ENCODE measurements around the gene GPHB5.

Gene GPHB5

GRCh38 chr14:63300854-63301253, 17.9 kb downstream of the GPHB5 start:
- H3K27me3 ChIP-seq (ENCODE audit: insufficient read depth, low read length, poor library complexity), result no peaks in the 10 kb centered on the region
- 100% methylated on average over 2 of the region's 2 CpGs for WGBS (ENCODE audit: extremely low coverage, insufficient coverage, low lambda C conversion rate)
- H3K56ac ChIP-seq (ENCODE audit: low read length), result no peak overlapping the region
- no peak overlapping the region for H3K4me2 ChIP-seq (ENCODE audit: low read length)
- no peak overlapping the region for H2AK5ac ChIP-seq (ENCODE audit: low read length)
- no peak overlapping the region for H4K5ac ChIP-seq (ENCODE audit: low read length)
- H3K23ac ChIP-seq (ENCODE audit: low read length), result no peak overlapping the region
- no peak overlapping the region for H2BK5ac ChIP-seq (ENCODE audit: low read length)
- H3K18ac ChIP-seq (ENCODE audit: low read length), result no peak overlapping the region
- H3K4me1 ChIP-seq (ENCODE audit: control insufficient read depth, low read depth, low read length), result no peaks in the 10 kb centered on the region
- no peak overlapping the region for H3K9ac ChIP-seq (ENCODE audit: low read length)
- no peak overlapping the region for H3K4ac ChIP-seq (ENCODE audit: low read depth, low read length)
- H3K79me1 ChIP-seq (ENCODE audit: low read length), result no peaks in the 10 kb centered on the region
- H3K27ac ChIP-seq (ENCODE audit: low read depth, low read length), result no peak overlapping the region
- H2BK120ac ChIP-seq (ENCODE audit: low read depth, low read length), result no peak overlapping the region
- no peaks in the 10 kb centered on the region for H3K36me3 ChIP-seq (ENCODE audit: control insufficient read depth, insufficient read depth, low read length)
- no peak overlapping the region for H3K4me3 ChIP-seq (ENCODE audit: low read length)
- no peak overlapping the region for H2BK15ac ChIP-seq (replicated peaks; ENCODE audit: low read depth)
- H3K79me2 ChIP-seq (ENCODE audit: control insufficient read depth, insufficient read depth, low read length), result no peaks in the 10 kb centered on the region
- H4K8ac ChIP-seq (ENCODE audit: low read depth, low read length), result no peak overlapping the region
- DNase-seq, result no peak

GRCh38 chr14:63299351-63300110, 19.2 kb downstream of the GPHB5 start:
- no peak overlapping the region for H2BK5ac ChIP-seq (ENCODE audit: low read length)
- H3K23ac ChIP-seq (ENCODE audit: low read length), result no peak overlapping the region
- no peaks in the 10 kb centered on the region for H3K36me3 ChIP-seq (ENCODE audit: control insufficient read depth, insufficient read depth, low read length)
- no peaks in the 10 kb centered on the region for H3K27me3 ChIP-seq (ENCODE audit: insufficient read depth, low read length, poor library complexity)
- no CpG with 5 or more reads among the region's 6 CpGs for WGBS (ENCODE audit: extremely low coverage, insufficient coverage, low lambda C conversion rate)
- H3K79me1 ChIP-seq (ENCODE audit: low read length), result no peaks in the 10 kb centered on the region
- no peak overlapping the region for H3K4ac ChIP-seq (ENCODE audit: low read depth, low read length)
- no peaks in the 10 kb centered on the region for H3K4me1 ChIP-seq (ENCODE audit: control insufficient read depth, low read depth, low read length)
- DNase-seq, result no peak
- H2BK15ac ChIP-seq (replicated peaks; ENCODE audit: low read depth), result no peak overlapping the region
- no peak overlapping the region for H3K4me3 ChIP-seq (ENCODE audit: low read length)
- no peak overlapping the region for H3K4me2 ChIP-seq (ENCODE audit: low read length)
- no peak overlapping the region for H4K5ac ChIP-seq (ENCODE audit: low read length)
- no peak overlapping the region for H3K27ac ChIP-seq (ENCODE audit: low read depth, low read length)
- no peak overlapping the region for H3K9ac ChIP-seq (ENCODE audit: low read length)
- no peak overlapping the region for H2AK5ac ChIP-seq (ENCODE audit: low read length)
- no peak overlapping the region for H2BK120ac ChIP-seq (ENCODE audit: low read depth, low read length)
- H3K18ac ChIP-seq (ENCODE audit: low read length), result no peak overlapping the region
- H4K8ac ChIP-seq (ENCODE audit: low read depth, low read length), result no peak overlapping the region
- no peak overlapping the region for H3K56ac ChIP-seq (ENCODE audit: low read length)
- no peaks in the 10 kb centered on the region for H3K79me2 ChIP-seq (ENCODE audit: control insufficient read depth, insufficient read depth, low read length)

GRCh38 chr14:63297372-63298063, 21.2 kb downstream of the GPHB5 start:
- H3K36me3 ChIP-seq (ENCODE audit: control insufficient read depth, insufficient read depth, low read length), result no peaks in the 10 kb centered on the region
- no peak overlapping the region for H3K23ac ChIP-seq (ENCODE audit: low read length)
- no peaks in the 10 kb centered on the region for H3K4me1 ChIP-seq (ENCODE audit: control insufficient read depth, low read depth, low read length)
- no peak overlapping the region for H3K9ac ChIP-seq (ENCODE audit: low read length)
- no peak overlapping the region for H2BK15ac ChIP-seq (replicated peaks; ENCODE audit: low read depth)
- WGBS (ENCODE audit: extremely low coverage, insufficient coverage, low lambda C conversion rate), result no CpG with 5 or more reads among the region's 4 CpGs
- H4K5ac ChIP-seq (ENCODE audit: low read length), result no peak overlapping the region
- H2BK5ac ChIP-seq (ENCODE audit: low read length), result no peak overlapping the region
- no peak overlapping the region for H3K56ac ChIP-seq (ENCODE audit: low read length)
- peak; percentile 15 for DNase-seq
- H3K18ac ChIP-seq (ENCODE audit: low read length), result no peak overlapping the region
- no peaks in the 10 kb centered on the region for H3K79me2 ChIP-seq (ENCODE audit: control insufficient read depth, insufficient read depth, low read length)
- H3K4me3 ChIP-seq (ENCODE audit: low read length), result no peak overlapping the region
- no peaks in the 10 kb centered on the region for H3K27me3 ChIP-seq (ENCODE audit: insufficient read depth, low read length, poor library complexity)
- no peaks in the 10 kb centered on the region for H3K79me1 ChIP-seq (ENCODE audit: low read length)
- no peak overlapping the region for H3K4me2 ChIP-seq (ENCODE audit: low read length)
- H3K4ac ChIP-seq (ENCODE audit: low read depth, low read length), result no peak overlapping the region
- H2AK5ac ChIP-seq (ENCODE audit: low read length), result no peak overlapping the region
- H3K27ac ChIP-seq (ENCODE audit: low read depth, low read length), result no peak overlapping the region
- no peak overlapping the region for H4K8ac ChIP-seq (ENCODE audit: low read depth, low read length)
- H2BK120ac ChIP-seq (ENCODE audit: low read depth, low read length), result no peak overlapping the region

GRCh38 chr14:63296060-63296563, 22.6 kb downstream of the GPHB5 start:
- H3K56ac ChIP-seq (ENCODE audit: low read length), result no peak overlapping the region
- H3K9ac ChIP-seq (ENCODE audit: low read length), result no peak overlapping the region
- no peak overlapping the region for H2AK5ac ChIP-seq (ENCODE audit: low read length)
- H2BK15ac ChIP-seq (replicated peaks; ENCODE audit: low read depth), result no peak overlapping the region
- H3K23ac ChIP-seq (ENCODE audit: low read length), result no peak overlapping the region
- H3K27ac ChIP-seq (ENCODE audit: low read depth, low read length), result no peak overlapping the region
- no peak for DNase-seq
- no peaks in the 10 kb centered on the region for H3K36me3 ChIP-seq (ENCODE audit: control insufficient read depth, insufficient read depth, low read length)
- H3K4ac ChIP-seq (ENCODE audit: low read depth, low read length), result no peak overlapping the region
- no peak overlapping the region for H3K4me3 ChIP-seq (ENCODE audit: low read length)
- H4K8ac ChIP-seq (ENCODE audit: low read depth, low read length), result no peak overlapping the region
- H2BK5ac ChIP-seq (ENCODE audit: low read length), result no peak overlapping the region
- H3K79me1 ChIP-seq (ENCODE audit: low read length), result no peaks in the 10 kb centered on the region
- H2BK120ac ChIP-seq (ENCODE audit: low read depth, low read length), result no peak overlapping the region
- no peak overlapping the region for H3K4me2 ChIP-seq (ENCODE audit: low read length)
- H4K5ac ChIP-seq (ENCODE audit: low read length), result no peak overlapping the region
- no peak overlapping the region for H3K18ac ChIP-seq (ENCODE audit: low read length)
- no CpG with 5 or more reads among the region's 6 CpGs for WGBS (ENCODE audit: extremely low coverage, insufficient coverage, low lambda C conversion rate)
- H3K4me1 ChIP-seq (ENCODE audit: control insufficient read depth, low read depth, low read length), result no peaks in the 10 kb centered on the region
- H3K27me3 ChIP-seq (ENCODE audit: insufficient read depth, low read length, poor library complexity), result no peaks in the 10 kb centered on the region
- H3K79me2 ChIP-seq (ENCODE audit: control insufficient read depth, insufficient read depth, low read length), result no peaks in the 10 kb centered on the region

GRCh38 chr14:63295231-63295685, 23.5 kb downstream of the GPHB5 start:
- Histone ChIP-seq H2BK5ac (ENCODE audit: low read length) (no peak overlapping the region), H2BK15ac (replicated peaks; ENCODE audit: low read depth) (no peak overlapping the region), H3K4me2 (ENCODE audit: low read length) (no peak overlapping the region), H3K27me3 (ENCODE audit: insufficient read depth, low read length, poor library complexity) (no peaks in the 10 kb centered on the region), H3K79me2 (ENCODE audit: control insufficient read depth, insufficient read depth, low read length) (no peaks in the 10 kb centered on the region), H3K23ac (ENCODE audit: low read length) (no peak overlapping the region), H3K4me1 (ENCODE audit: control insufficient read depth, low read depth, low read length) (no peaks in the 10 kb centered on the region), H3K56ac (ENCODE audit: low read length) (no peak overlapping the region), H4K8ac (ENCODE audit: low read depth, low read length) (no peak overlapping the region), H2BK120ac (ENCODE audit: low read depth, low read length) (no peak overlapping the region), H2AK5ac (ENCODE audit: low read length) (no peak overlapping the region), H3K9ac (ENCODE audit: low read length) (no peak overlapping the region), H3K27ac (ENCODE audit: low read depth, low read length) (no peak overlapping the region), H3K4ac (ENCODE audit: low read depth, low read length) (no peak overlapping the region), H3K18ac (ENCODE audit: low read length) (no peak overlapping the region), H3K36me3 (ENCODE audit: control insufficient read depth, insufficient read depth, low read length) (no peaks in the 10 kb centered on the region), H4K5ac (ENCODE audit: low read length) (no peak overlapping the region), H3K79me1 (ENCODE audit: low read length) (no peaks in the 10 kb centered on the region), H3K4me3 (ENCODE audit: low read length) (no peak overlapping the region)
- no peak for DNase-seq
- no CpG with 5 or more reads among the region's 8 CpGs for WGBS (ENCODE audit: extremely low coverage, insufficient coverage, low lambda C conversion rate)
